Esophagus squamous epithelium (tissue), 5 donors: ENCODE results near the gene ZBTB24. TPM values are rescaled to one million over a fixed set of nuclear protein-coding genes. Genes with fewer than 3 reads are reported as not detected.
A peak's percentile ranks its signal among the peaks of the same experiment; 100 is the strongest.

Experiments used
- DNase-seq: peaks from one replicate; lab custom pipeline; 2025; lab: John Stamatoyannopoulos, UW
- H3K27ac ChIP-seq, 4 donors: fragments of 200-600 bp; sonication (generic); one replicate each; pipeline ENCODE4 v1.5.1; 2016 to 2019; ENCODE audit warnings: mild to moderate bottlenecking in 1 of 4
- H3K27me3 ChIP-seq, 4 donors: fragments of 200-600 bp; sonication (generic); 1 replicate in 3 of 4; 2 replicates in 1 of 4; pipeline versions ENCODE4 v1.5.1 to v1.6.0; 2017 to 2021; ENCODE audit warnings: antibody characterized with exemption in 1 of 4
- H3K36me3 ChIP-seq, 3 donors: fragments of 200-600 bp; sonication (generic); one replicate each; pipeline ENCODE4 v1.5.1; 2016 to 2019
- H3K4me1 ChIP-seq, 3 donors: fragments of 200-600 bp; sonication (generic); one replicate each; pipeline ENCODE4 v1.5.1; 2017 to 2019
- H3K4me3 ChIP-seq, 4 donors: fragments of 200-600 bp; sonication (generic); 1 replicate in 3 of 4; 2 replicates in 1 of 4; pipeline ENCODE4 v1.5.1; 2016 to 2019; ENCODE audit warnings: mild to moderate bottlenecking in 2 of 4, moderate library complexity in 1 of 4
- H3K9me3 ChIP-seq, 3 donors: fragments of 200-600 bp; sonication (generic); one replicate each; pipeline ENCODE4 v1.5.1; 2016 to 2019
- POLR2A ChIP-seq, 4 donors: fragments of 450-650 bp; IDR thresholded peaks; one replicate each; pipeline ENCODE4 v1.6.1; 2017; ENCODE audit warnings: antibody characterized with exemption in 4 of 4, mild to moderate bottlenecking in 4 of 4, moderate library complexity in 3 of 4
- WGBS, 2 donors: methylation state at CpG; one replicate each; pipeline ENCODE4 v1.1.5; 2018; 5-methylcytosine and 5-hydroxymethylcytosine counted together
- intact Hi-C: fragments of 100-400 bp; cut with DNase I; formaldehyde crosslinking; loops from one replicate; pipeline ENCODE4 v1.15.0; 2022
- total RNA-seq, 4 donors: library from RNA; depleted of rRNA; stranded (reverse); fragments of >200 nt; gene quantifications; one replicate each; pipeline ENCODE4 v1.1.0, GENCODE V29; 2016
- TF ChIP-seq, protein P1 (sequence below), 6 experiments: fragments of 450-650 bp in 4 of 6; fragments of 200-600 bp in 2 of 6; sonication (generic) in 2 of 6; IDR thresholded peaks; one replicate each; pipeline ENCODE4 v1.5.1; 2016 to 2019; ENCODE audit warnings: antibody characterized with exemption in 6 of 6, mild to moderate bottlenecking in 4 of 6, moderate library complexity in 4 of 6
- donor health status: DM: yes; HTN: yes; CAD: no.

Gene ZBTB24
- 1 to 10 TPM; 3.9 to 8.4 (median 7.0) TPM for total RNA-seq

DNA sequence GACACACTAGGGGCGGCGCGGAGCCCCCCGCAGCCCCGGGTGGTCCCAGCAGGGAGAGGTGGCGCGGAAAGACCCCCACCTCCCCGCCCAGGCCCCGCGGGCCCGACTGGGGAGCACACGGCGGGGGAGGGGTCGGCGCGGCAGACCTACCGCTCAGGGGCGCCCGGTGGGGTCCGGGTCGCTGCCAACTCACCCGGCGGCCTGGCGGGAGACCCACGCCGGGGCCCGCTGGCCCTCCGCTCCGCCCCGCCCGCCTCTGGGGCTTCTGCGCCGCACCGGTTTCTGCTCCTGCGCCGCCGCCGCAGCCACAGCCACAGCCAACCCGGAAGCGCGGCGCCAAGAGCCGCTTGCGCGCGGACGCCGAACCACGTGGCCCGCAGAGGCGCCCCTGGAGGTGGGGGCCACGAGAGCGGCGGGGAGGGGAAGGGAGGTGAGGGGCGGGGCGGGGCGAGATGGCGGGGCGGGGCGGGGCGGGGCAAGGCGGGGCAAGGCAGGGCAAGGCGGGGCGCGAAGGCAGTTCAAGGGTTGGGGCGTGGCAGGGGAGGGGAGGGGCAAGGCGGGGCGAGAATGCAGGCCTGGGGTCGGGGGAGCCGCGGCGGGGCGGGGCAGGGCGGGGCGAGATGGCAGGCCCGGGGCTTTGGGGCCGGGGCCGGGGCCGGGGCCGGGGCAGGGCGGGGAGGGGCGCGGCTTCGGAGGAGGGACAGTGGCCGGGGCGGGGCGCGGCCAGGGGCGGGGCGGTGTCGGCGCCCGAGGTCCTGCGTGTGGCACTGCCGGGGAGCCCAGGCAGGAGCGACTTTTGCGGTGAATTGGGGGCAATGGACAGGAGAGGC lies at the start of gene ZBTB24:
Gene ZBTB24, minus strand, starts transcription at position 315 of the 830 bp plus-strand sequence. CDS start 1,193 bp downstream, outside the sequence.
- H3K36me3 ChIP-seq: peaks cover 3 to 23% (median 5%) of the 10 kb centered on the region in 3 donors
- H3K9me3 ChIP-seq: no peaks in the 10 kb centered on the region
- 1% methylated on average over 14 of the region's 97 CpGs; no CpG with 5 or more reads in 1 of the 2 donors for WGBS, 2 donors
- peak within 1 kb of the TSS; percentile 66 to 99 (median 92) for H3K4me3 ChIP-seq
- H3K4me1 ChIP-seq: peaks cover 25 to 72% (median 40%) of the 10 kb centered on the region in 3 donors
- intact Hi-C loops: no loop called here
- peak in 2 of 4 donors; percentile 84 to 85 for TF ChIP-seq POLR2A (IDR thresholded peaks at IDR 0.05)
- TF ChIP-seq, protein P1, sequence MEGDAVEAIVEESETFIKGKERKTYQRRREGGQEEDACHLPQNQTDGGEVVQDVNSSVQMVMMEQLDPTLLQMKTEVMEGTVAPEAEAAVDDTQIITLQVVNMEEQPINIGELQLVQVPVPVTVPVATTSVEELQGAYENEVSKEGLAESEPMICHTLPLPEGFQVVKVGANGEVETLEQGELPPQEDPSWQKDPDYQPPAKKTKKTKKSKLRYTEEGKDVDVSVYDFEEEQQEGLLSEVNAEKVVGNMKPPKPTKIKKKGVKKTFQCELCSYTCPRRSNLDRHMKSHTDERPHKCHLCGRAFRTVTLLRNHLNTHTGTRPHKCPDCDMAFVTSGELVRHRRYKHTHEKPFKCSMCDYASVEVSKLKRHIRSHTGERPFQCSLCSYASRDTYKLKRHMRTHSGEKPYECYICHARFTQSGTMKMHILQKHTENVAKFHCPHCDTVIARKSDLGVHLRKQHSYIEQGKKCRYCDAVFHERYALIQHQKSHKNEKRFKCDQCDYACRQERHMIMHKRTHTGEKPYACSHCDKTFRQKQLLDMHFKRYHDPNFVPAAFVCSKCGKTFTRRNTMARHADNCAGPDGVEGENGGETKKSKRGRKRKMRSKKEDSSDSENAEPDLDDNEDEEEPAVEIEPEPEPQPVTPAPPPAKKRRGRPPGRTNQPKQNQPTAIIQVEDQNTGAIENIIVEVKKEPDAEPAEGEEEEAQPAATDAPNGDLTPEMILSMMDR (IDR thresholded peaks at IDR 0.05): peak in 1 of 6 experiments; percentile 5
- no peaks in the 10 kb centered on the region for H3K27me3 ChIP-seq
- peak within 1 kb of the TSS; percentile 77 to 94 (median 88) for H3K27ac ChIP-seq
- peak; percentile 70 for DNase-seq

DNA sequence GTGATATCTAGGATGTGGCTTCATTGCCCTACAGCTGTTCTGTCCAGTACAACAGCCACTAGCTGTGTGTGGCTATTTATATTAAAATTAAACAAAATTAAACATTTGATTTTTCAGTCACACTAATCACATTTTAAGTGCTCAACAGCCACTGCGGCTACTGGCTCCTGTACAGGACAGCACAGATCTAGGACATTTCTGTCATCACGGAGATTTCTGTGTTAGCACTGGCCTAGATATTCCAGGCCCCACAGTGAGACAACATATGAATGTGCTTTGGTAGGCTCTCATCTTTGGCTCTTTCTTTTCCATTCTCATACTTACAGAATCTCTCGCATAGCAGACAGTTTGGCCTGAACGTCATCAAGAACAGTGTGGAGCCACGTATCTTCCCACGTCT lies 48.4 kb upstream of the ZBTB24 start:
- no peak overlapping the region for H3K27ac ChIP-seq
- 66 to 68% methylated on average over 6 of the region's 6 CpGs for WGBS, 2 donors
- TF ChIP-seq, protein P1 (IDR thresholded peaks at IDR 0.05): no peak
- no peak for TF ChIP-seq POLR2A (IDR thresholded peaks at IDR 0.05)
- H3K9me3 ChIP-seq: no peaks in the 10 kb centered on the region
- no peak for DNase-seq
- intact Hi-C loops: no loop called here
- H3K27me3 ChIP-seq: no peaks in the 10 kb centered on the region
- H3K36me3 ChIP-seq: no peaks in the 10 kb centered on the region
- no peak overlapping the region for H3K4me3 ChIP-seq
- H3K4me1 ChIP-seq: no peaks in the 10 kb centered on the region

DNA sequence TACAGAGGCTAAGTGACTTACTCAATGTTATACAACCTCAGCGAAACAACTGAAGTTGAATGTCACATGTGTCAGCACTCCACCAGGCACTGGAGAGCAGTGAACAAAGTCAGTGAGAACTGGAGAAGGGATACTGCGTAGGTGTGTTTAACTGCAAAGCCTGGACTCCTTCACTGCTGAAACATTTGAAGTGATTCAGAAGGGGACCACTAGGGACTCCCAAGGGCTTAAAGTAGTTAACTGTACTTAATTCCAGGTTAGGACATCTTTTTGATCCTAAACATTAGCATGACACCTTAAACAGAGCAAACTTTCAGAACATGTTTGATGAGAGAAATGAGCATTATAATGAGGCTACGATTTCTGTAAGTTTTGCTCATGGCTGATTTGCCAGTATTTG lies 45.0 kb upstream of the ZBTB24 start:
- no peak overlapping the region for H3K27ac ChIP-seq
- no peaks in the 10 kb centered on the region for H3K36me3 ChIP-seq
- DNase-seq: no peak
- TF ChIP-seq, protein P1 (IDR thresholded peaks at IDR 0.05): peak in 1 of 6 experiments; percentile 3
- no peak for TF ChIP-seq POLR2A (IDR thresholded peaks at IDR 0.05)
- no peaks in the 10 kb centered on the region for H3K4me1 ChIP-seq
- no peaks in the 10 kb centered on the region for H3K27me3 ChIP-seq
- H3K9me3 ChIP-seq: no peaks in the 10 kb centered on the region
- WGBS, 2 donors: 77 to 88% methylated on average over 3 of the region's 3 CpGs
- intact Hi-C loops: loop anchor here (10.0 kb wide), 1 partner anchor 867 kb away; no protein-coding TSS in a partner anchor
- H3K4me3 ChIP-seq: no peak overlapping the region

DNA sequence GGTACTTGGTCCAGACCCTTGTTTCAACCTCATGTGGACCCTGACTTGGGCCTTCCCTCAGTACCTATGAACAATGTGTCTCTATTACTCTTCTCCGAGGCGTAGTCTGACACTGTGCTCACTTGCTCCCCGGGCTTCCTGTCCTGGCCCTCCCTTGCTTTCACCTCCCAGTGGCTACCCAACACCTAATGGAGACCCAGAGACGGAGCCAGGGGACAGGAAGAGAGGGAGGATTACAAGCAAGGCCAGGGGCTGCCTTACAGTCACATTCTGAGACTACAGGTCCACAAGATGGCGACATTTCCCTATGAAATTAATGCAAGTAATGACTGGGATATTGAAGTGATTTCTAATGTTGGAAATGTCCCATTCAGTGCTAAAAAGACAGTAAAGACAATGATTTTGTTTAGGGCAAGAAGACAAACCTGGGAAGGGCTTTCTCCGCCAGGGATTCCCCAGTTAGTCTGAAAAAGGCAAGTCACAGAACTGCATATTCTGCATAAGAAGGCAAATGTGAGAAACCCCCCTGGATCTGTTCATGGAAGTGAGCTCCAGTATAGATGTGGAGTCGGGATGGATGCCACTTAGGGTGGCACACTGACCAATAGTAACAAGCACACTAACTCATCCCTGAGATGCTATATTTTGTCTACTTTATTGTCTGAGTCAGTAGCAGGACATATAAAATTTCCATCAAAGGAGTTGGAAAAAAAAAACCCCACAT lies 44.0 kb upstream of the ZBTB24 start:
- H3K9me3 ChIP-seq: no peaks in the 10 kb centered on the region
- DNase-seq: no peak
- no peaks in the 10 kb centered on the region for H3K36me3 ChIP-seq
- H3K27me3 ChIP-seq: no peaks in the 10 kb centered on the region
- no peak overlapping the region for H3K27ac ChIP-seq
- no peak overlapping the region for H3K4me3 ChIP-seq
- WGBS, 2 donors: 52 to 60% methylated on average over 6 to 7 of the region's 7 CpGs
- intact Hi-C loops: loop anchor here (10.0 kb wide), 1 partner anchor 868 kb away; no protein-coding TSS in a partner anchor
- TF ChIP-seq, protein P1 (IDR thresholded peaks at IDR 0.05): peak; percentile 38 to 61 (median 46)
- TF ChIP-seq POLR2A (IDR thresholded peaks at IDR 0.05): no peak
- H3K4me1 ChIP-seq: no peaks in the 10 kb centered on the region
